CD4-positive, alpha-beta T cell treated with Interleukin-10 for 1 hour (primary cell): ENCODE measurements around the gene MRPS2.
"Not testable (repeated sequence)": the region's sequence is repeated elsewhere in the genome, so short reads cannot be mapped to it uniquely, and the experiment has no call there.

Source experiments
- DNase-seq: peaks from one replicate; pipeline ENCODE4 v3.0.0-alpha.2; 2020

The MRPS2 gene

DNA sequence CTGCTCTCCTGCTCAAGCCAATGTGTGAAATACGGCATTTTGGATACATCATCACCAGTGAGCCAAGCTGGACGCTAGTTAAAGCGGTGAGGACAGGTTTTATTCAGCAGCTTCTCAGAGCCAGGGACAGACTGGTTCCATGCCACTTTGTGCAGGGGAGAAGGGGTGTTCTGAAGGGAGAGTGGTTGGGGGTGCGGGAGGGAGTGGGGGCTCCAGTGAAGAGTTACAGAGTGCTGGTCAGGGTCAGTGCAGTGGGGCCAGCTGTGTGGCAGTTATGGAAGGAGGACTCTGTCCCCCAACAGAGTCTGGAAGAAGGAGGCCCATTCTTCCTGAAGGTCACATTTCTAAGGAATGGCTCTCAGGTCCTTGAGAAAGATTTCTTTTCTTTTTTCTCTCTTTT lies 34.3 kb downstream of the MRPS2 start:
- not testable (repeated sequence) for DNase-seq

DNA sequence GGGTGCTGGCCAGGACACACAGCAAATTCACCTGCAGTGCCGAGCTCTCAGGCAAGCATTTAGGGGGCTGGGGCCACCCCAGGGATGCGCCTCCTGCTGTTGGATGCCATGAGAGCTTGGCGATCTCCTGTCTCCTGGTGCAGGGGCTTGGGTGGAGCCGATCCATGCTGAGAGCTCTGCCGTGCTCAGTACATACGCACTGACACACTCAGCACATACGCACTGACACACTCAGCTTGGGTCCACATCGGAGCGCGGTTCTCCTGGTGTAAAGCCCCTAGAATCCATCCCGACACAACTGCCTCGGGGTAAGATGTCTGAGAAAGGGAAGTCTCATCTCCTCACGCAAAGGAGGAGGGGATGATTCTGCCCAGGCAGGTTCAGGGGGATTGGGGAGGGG lies 35.1 kb downstream of the MRPS2 start:
- DNase-seq, result not testable (repeated sequence)

DNA sequence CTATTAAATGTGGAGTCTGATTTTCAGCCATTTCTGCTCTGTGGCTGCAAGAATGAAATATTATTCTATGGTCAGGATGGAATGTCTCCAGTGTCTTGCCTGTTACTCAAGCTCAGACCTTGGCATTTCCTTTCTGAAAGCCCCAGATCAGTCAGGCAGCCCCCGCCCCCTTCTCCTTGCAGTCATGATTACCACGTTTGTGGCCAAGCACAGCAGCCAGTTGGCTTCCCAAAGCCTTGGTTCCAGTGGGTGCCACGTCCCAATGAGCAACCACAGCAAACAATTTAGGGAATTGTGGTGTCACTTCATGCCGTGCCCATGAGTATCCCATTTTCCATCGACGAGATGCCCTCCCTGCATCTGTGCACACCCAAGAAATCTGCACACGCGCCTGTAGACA lies 35.7 kb downstream of the MRPS2 start:
- no peak for DNase-seq

GRCh38 chr9:135543262-135543894 lies 42.9 kb downstream of the MRPS2 start:
- not testable (repeated sequence) for DNase-seq

GRCh38 chr9:135544981-135545635 lies 44.6 kb downstream of the MRPS2 start:
- no peak for DNase-seq

- DNase-seq, result not testable (repeated sequence)
These were observed 45.2 kb downstream of the MRPS2 start, which contains the start of gene OBP2A for GRCh38 chr9:135545646-135546176. OBP2A (plus strand) TSS chr9:135546126; CDS start chr9:135546181, 55 bp downstream.

GRCh38 chr9:135546792-135547617 lies 46.5 kb downstream of the MRPS2 start:
- not testable (repeated sequence) for DNase-seq

DNA sequence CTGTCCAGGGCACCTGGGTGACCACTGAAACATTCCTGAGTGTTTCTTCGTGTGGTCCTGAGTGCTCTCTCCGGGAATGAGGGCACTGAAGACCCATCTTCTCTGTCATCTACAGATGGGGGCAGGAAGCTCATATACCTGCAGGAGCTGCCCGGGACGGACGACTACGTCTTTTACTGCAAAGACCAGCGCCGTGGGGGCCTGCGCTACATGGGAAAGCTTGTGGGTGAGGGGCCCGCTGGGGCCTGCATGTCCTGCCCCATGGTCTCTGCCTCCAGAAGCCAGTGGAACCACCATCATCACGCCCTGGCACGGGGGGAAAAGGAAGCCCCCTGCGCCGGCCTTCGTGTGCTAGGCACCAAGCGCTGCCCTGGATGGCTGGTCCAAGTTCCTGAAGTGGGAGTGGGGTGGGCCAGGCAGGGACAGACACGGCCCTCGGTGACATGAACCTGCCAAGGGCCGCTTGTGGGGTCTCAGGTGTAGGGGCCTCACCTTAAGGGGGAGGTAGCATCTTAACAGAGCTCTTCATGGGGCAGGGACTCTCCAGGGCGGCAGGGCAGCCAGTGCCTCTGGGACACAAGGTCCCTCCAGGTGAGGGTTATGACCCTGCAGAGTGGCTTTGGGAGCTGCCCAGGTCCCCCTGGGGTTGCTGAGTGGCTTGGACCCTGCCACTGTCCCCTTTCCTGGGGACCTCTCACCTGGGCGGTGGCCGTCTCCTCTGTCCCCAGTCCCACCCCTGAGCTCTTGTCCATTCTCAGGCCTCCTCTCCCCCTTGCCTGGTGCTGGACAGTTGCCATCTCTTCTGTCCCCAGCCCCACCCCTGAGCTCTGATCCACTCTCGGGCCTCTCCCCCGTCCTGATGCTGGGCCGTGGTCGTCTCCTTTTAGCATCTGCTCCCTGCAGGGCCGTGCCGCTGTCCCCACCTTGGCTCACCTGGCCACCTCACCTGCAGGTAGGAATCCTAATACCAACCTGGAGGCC lies 47.6 kb downstream of the MRPS2 start:
- DNase-seq, result no peak

DNA sequence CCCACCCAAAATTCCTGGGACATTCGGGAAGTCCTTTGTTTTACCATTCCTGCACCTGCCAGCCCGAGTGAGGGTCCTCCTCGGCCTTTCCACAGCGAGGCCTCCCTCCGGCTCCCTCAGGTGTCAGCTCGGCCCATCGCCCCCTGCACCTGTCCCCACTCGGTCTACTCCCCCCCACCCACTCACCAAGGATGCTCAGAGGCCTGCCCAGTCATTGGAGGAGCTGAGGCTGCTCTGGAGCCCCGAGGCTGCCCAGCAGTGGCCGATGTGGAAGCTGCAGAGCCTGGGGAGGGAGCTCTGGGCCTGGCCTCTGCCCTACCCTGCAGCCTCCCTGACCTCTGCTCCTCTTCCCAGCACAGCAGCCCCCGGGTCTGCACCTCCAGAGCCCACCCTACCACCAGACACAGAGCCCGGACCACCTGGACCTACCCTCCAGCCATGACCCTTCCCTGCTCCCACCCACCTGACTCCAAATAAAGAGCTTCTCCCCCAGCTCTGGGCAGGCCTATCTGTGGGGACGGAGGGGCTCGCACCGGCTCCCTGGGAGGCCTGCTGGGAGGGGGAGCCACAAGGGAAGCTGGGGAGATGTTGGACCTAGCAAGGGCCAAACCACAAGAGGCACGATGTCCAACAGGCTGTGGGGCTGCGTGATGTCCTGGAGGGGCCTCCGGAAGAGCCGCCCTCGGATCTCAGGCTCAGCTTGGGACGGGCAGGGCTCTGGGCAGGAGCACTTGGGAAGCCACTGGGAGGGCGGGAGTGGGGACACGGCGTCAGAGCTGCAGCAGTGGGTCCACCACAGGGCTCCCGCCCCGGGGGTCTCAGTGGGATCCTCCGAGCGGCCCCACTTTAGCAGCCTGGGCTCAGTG lies 49.2 kb downstream of the MRPS2 start:
- DNase-seq, result not testable (repeated sequence)

GRCh38 chr9:135550344-135550918 lies 49.9 kb downstream of the MRPS2 start:
- no peak for DNase-seq

DNA sequence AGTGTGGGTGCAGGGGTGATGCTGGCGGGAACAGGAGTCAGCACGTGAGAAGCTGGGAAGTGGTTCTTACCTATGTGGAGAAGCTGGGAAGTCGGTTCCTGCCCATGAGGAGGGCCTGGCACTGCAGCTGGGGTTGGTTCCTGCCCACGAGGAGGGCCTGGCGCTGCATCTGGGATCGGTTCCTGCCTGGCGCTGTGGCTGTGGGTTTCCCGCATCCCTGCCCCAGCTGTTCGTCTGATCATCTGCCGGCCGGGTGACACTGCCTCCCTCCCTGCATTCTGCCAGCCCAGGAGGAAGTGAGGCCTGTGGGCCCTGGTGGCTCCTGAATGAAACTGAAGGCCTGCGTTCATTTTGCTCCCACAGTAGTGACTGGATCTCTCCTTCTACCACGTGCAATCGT lies 50.5 kb downstream of the MRPS2 start:
- no peak for DNase-seq

DNA sequence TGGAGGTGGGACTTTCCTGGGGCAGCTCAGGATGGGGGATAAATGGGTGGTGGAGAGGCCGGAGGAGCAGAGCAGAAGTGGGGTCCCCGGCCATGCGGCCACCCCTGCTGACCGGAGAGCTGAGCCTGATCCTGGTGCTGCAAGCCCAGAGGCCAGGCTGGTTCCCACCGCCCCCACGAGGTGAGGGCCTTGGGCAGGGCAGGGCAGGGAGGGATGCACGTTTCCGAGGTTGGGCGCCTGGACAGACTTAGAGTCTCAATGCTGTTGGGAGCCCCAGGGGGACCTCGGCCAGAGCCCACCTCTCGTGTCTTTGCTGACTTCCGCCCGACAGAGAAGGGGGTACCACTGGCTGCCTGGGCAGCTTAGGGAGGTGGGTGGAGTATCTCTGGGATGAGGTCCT lies 51.0 kb downstream of the MRPS2 start:
- no peak for DNase-seq

DNA sequence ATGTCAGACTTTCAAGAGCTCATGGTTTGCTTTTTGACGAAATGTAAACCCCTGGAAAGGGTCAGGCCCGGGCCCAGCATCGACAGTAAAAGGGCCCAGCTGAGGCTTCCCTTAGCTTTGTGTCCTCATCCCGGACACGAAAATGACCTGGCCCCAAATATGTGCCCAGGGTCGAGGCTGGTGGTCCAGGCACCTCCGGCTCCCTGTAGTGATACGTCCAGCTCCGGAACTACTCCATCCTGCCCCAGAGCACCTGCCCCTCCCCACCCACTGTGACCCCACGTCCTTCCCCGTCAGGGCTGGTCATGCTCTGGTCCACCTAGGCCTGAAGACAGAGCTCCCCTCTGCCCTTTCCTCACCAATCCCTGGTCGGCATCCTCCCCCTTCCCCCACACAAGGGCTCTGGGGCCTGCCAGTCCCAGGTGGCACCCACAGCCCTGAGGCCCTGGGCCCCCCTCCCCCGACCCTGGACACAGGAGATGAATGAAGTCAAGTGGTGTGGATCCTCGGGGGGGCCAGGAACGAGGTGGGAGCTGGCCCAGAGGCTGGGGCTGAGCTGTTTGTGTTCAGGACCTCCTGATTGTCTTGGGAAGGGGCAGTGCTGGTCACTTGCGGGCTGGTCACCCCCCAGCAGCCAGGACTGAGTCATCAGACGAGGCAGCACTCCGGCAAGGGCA lies 51.7 kb downstream of the MRPS2 start:
- DNase-seq, result no peak

DNA sequence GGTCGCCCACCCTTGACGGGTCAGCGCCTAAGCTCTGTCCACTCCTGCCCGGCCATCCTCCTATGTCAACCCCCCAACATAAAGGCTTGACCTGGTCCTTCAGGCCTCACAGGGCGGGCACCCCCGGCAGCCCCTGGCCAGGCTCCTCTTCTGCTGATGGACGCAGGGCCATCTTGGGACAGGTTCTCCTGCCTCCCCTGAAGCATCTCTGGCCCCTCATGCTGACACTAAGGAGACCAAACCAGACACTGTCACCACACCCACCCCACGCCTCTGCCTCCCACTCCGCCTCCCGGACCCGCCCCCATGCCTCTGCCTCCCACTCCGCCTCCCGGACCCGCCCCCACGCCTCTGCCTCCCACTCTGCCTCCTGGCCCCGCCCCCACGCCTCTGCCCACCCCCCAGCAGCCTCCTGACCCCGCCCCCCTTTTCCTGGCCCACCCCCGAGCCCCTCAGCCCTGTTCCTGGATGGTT lies 52.3 kb downstream of the MRPS2 start:
- DNase-seq, result no peak
